DND-41 (cell line): ENCODE results near the gene CMTM7.

ENCODE experiments used
- EZH2 ChIP-seq: IDR thresholded peaks from 3 replicates; pipeline ENCODE4 v1.6.1; 2012; ENCODE audit warnings: borderline replicate concordance, low read depth, mild to moderate bottlenecking, moderate library complexity, low read length, inconsistent platforms; ENCODE audit not compliant: severe bottlenecking
- TF ChIP-seq, protein P1 (sequence below): IDR thresholded peaks from 2 replicates; pipeline ENCODE4 v1.5.1; 2012; ENCODE audit warnings: borderline replicate concordance, low read length, moderate library complexity, mild to moderate bottlenecking; ENCODE audit not compliant: poor library complexity, severe bottlenecking; ENCODE audit errors: extremely low read depth

DNA sequence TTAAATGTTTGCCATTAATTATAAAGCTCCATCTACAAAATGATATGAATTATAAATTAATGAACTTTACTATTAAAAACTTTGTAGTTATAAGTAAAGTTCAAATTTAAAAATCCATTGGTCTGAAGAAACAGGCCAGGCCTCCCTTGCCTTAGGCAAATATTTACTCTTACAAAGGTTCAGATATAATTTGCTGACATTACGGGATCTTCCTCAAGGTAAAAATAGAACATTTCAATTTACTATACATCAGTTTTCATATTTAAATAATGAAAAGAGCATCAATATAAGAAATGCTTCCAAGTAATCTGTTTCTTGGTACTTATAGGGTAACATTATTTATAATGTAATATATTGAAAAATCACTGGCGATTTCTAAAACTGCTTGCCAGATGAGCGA, 107.3 kb downstream of the CMTM7 start:
- no peak for TF ChIP-seq EZH2
- TF ChIP-seq, protein P1, sequence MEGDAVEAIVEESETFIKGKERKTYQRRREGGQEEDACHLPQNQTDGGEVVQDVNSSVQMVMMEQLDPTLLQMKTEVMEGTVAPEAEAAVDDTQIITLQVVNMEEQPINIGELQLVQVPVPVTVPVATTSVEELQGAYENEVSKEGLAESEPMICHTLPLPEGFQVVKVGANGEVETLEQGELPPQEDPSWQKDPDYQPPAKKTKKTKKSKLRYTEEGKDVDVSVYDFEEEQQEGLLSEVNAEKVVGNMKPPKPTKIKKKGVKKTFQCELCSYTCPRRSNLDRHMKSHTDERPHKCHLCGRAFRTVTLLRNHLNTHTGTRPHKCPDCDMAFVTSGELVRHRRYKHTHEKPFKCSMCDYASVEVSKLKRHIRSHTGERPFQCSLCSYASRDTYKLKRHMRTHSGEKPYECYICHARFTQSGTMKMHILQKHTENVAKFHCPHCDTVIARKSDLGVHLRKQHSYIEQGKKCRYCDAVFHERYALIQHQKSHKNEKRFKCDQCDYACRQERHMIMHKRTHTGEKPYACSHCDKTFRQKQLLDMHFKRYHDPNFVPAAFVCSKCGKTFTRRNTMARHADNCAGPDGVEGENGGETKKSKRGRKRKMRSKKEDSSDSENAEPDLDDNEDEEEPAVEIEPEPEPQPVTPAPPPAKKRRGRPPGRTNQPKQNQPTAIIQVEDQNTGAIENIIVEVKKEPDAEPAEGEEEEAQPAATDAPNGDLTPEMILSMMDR: no peak
